Activated T-cell treated with anti-CD3 and anti-CD28 coated beads for 24 hours (primary cell): ENCODE results near the gene SCNN1G.
"Not testable (repeated sequence)": the region's sequence is repeated elsewhere in the genome, so short reads cannot be mapped to it uniquely, and the experiment has no call there.

Source experiments
- DNase-seq: peaks from one replicate; pipeline ENCODE4 v3.0.0-alpha.2; 2020; ENCODE audit warnings: low read depth

SCNN1G gene

DNA sequence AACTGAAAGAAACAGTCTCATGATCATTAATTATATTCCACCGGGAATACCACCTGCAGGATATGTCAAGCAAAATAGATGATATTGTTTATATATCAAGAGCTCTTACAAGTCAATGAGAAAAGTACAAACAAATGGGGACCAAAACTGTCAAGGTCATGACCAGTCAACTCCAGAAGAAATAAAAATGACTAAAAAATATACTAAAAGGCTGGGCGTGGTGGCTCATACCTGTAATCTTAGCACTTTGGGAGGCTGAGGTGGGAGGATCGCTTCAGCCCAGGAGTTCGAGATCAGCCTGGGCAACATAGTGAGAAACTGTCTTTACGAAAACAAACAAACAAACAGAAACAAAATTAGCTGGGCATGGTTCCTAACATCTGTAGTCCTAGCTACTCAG is 69.8 kb downstream of the SCNN1G start:
- no peak for DNase-seq

- not testable (repeated sequence) for DNase-seq
Measured at GRCh38 chr16:23253650-23254049, 71.1 kb downstream of the SCNN1G start.

DNA sequence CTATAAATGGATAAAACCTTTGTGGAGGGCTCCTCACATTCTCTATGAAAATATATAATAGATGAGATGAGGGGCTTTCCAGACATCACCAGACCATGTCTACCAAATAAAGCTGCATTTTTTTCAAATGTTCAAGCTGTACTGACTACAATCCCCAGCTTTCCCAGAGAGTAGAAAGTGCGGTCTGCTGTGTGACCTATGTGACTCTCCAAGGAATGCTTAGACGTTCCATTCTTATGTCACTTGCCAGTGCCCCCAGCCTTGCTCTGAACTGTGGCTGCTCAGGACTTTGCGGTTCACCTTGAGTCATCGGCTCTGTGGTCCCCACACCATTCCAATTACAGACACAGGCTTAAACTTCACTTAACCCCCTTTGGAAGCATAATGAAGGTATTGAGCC is 71.8 kb downstream of the SCNN1G start:
- no peak for DNase-seq

DNA sequence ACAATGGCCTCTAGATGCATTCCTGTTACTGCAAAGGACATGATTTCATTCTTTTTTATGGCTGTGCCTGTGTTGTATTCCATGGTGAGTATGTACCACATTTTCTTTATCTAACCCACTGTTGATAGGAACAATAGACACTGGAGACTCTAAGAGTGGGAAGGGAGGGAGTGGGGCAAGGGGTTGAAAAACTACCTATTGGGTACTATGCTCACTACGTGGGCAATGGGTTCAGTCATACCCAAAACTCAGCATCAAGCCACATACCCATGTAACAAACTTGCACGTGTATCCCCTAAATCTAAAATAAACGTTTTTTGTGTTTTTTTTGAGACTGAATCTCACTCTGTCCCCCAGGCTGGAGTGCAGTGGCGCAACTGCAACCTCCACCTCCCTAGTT is 72.5 kb downstream of the SCNN1G start:
- no peak for DNase-seq

DNA sequence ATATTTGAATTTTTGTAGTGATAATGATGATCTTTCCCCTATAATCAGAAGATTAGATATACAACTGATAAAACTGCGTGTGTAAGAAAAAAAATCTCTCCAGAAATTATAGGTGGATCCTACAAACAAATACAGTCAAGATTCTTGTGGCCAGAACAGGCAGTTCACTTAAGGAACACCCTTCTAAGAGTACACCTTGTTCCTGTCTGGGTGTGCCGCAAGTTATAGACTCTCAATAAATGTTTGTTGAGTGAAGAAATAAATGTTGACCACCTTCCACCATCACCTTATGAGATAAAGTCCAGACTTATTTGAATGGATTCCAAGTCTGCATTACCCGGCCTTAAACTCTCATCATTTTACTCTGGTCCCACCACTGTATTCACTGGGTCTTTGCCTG is 73.9 kb downstream of the SCNN1G start:
- no peak for DNase-seq

- no peak for DNase-seq
Measured at GRCh38 chr16:23257682-23258081, 75.1 kb downstream of the SCNN1G start.

- no peak for DNase-seq
Measured at GRCh38 chr16:23258919-23259237, 76.3 kb downstream of the SCNN1G start.
